GM18508 (cell line): ENCODE measurements around the gene GAD1.

ENCODE experiments used
- ATAC-seq: cut with Tn5 transposase; IDR thresholded peaks from one replicate; pipeline ENCODE4 v1.9.1; 2021; ENCODE audit warnings: moderate number of reproducible peaks; ENCODE audit not compliant: insufficient read depth, unreplicated experiment

Gene GAD1

GRCh38 chr2:170840717-170841210 lies 24.1 kb downstream of the GAD1 start:
- no peak for ATAC-seq

GRCh38 chr2:170842785-170843184 lies 26.1 kb downstream of the GAD1 start:
- no peak for ATAC-seq

- ATAC-seq = no peak
These were observed 27.0 kb downstream of the GAD1 start for GRCh38 chr2:170843656-170844055.

- no peak for ATAC-seq
These were observed 28.7 kb downstream of the GAD1 start for GRCh38 chr2:170845343-170845742.

- ATAC-seq = no peak
These were observed 29.6 kb downstream of the GAD1 start for GRCh38 chr2:170846314-170846713.

GRCh38 chr2:170847716-170848115 lies 31.0 kb downstream of the GAD1 start:
- ATAC-seq = no peak

- ATAC-seq = no peak
These were observed 31.9 kb downstream of the GAD1 start for GRCh38 chr2:170848587-170848986.

- no peak for ATAC-seq
These were observed 33.6 kb downstream of the GAD1 start for GRCh38 chr2:170850251-170850650.

- ATAC-seq = no peak
These were observed 34.9 kb downstream of the GAD1 start for GRCh38 chr2:170851635-170852034.

GRCh38 chr2:170856066-170856465 lies 39.4 kb downstream of the GAD1 start:
- no peak for ATAC-seq

GRCh38 chr2:170862286-170862902 lies 45.7 kb downstream of the GAD1 start:
- no peak for ATAC-seq

- ATAC-seq = no peak
These were observed 46.4 kb downstream of the GAD1 start for GRCh38 chr2:170863087-170863486.

- ATAC-seq = no peak
These were observed 52.3 kb downstream of the GAD1 start for GRCh38 chr2:170869036-170869435.

GRCh38 chr2:170869461-170869860 lies 52.8 kb downstream of the GAD1 start:
- no peak for ATAC-seq

- ATAC-seq = peak; percentile 73
These were observed 56.5 kb downstream of the GAD1 start for GRCh38 chr2:170873035-170873692.

- no peak for ATAC-seq
These were observed 61.4 kb downstream of the GAD1 start for GRCh38 chr2:170878066-170878465.

GRCh38 chr2:170878505-170878904 lies 61.8 kb downstream of the GAD1 start:
- no peak for ATAC-seq

GRCh38 chr2:170881840-170882239 lies 65.2 kb downstream of the GAD1 start:
- no peak for ATAC-seq

- no peak for ATAC-seq
These were observed 66.1 kb downstream of the GAD1 start for GRCh38 chr2:170882758-170883157.

GRCh38 chr2:170883683-170884082 lies 67.0 kb downstream of the GAD1 start:
- ATAC-seq = no peak

- ATAC-seq = no peak
These were observed 68.6 kb downstream of the GAD1 start for GRCh38 chr2:170885130-170885791.
